Anterior cingulate cortex (tissue), 58 donors: ENCODE measurements around the gene ZNF681.
"Not testable (repeated sequence)": the region's sequence is repeated elsewhere in the genome, so short reads cannot be mapped to it uniquely, and the experiment has no call there.

Source experiments
- DNase-seq, 58 donors: peaks; one replicate each; lab custom pipeline; 2025; lab: John Stamatoyannopoulos, UW

The ZNF681 gene

GRCh38 chr19:23758187-23759074 is at the start of gene ZNF681:
TSS of gene ZNF681 (minus strand) at chr19:23758891. CDS start at chr19:23758749, 142 bp downstream.
- DNase-seq: peak; percentile 19 to 95 (median 85)

DNA sequence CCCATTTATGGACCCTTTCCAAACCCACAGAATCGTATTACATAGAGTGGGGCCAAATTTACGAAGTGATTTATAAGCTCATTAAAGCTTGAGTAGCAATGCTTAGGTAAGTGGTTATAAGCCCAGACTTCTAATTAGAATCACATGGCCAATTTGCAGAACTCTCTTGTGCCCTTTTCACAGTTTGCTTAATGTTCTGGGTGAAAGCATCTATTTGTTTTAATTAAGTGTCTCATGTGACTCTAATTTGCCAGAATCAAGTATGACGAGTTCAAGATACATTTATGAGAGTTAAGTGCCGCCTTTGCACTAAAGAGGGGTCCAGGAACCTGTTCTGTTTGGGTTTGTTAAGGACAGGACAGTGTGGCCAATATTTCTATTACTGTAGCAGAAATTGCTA is 46.0 kb upstream of the ZNF681 start:
- DNase-seq: no peak

- DNase-seq: no peak
Observed at GRCh38 chr19:23802290-23802689, 43.6 kb upstream of the ZNF681 start.

DNA sequence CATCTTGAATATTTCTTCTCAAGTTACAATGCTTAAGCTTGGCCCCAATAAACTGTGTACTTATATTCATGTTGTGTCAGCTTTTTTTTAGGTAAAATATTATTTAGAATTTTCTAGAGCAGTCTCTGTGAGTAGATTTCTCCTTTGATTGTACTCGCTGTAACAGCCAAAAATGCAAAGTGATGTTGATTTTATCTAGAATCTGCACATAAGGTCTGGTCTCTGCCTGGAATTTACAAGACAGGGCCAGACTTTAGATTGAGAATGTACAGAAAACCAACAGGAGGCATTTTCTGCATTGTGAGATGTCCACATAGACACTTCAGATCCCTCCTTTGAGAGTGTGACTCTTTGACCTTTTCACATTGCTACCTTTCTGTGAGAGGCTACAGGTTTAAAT is 43.1 kb upstream of the ZNF681 start:
- DNase-seq: no peak

DNA sequence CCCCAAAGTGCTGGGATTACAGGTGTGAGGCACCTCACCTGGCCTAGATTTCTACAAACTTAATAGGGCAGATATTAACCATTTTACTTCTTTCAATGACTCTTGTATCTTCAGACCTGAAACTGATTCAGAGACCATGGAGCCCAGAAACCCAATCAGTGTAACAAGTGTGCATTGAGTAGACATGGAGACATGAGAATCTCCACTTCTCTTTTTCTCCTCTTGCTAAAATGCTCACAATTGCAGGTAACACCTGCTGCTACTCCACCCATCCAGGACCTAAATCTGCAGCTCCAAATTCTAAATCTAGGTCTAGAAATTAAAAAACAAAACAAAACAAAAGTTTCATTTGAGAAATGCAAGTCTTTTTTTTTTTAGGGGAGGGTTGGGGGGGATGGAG is 42.2 kb upstream of the ZNF681 start:
- DNase-seq: no peak

GRCh38 chr19:23800271-23800670 is 41.6 kb upstream of the ZNF681 start:
- no peak for DNase-seq

DNA sequence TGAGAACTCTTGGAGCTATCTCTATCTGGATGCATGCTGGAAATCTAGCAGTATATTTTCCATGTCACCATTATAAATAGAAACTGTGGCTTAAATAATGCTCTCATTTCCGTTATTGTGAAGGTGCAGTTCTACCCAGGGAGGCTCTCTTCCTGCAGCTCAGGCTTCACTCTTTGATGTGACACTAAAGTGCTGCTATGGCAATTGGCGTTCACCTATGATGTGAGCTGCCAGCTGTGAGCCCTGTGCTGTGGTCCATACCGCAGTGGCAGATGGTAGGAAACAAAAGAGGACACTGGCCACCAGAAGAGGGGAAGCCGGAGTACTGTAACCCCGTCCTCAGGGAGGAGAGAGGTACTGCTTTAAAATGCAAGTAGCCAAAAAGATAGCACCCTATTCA is 40.6 kb upstream of the ZNF681 start:
- DNase-seq: no peak

DNA sequence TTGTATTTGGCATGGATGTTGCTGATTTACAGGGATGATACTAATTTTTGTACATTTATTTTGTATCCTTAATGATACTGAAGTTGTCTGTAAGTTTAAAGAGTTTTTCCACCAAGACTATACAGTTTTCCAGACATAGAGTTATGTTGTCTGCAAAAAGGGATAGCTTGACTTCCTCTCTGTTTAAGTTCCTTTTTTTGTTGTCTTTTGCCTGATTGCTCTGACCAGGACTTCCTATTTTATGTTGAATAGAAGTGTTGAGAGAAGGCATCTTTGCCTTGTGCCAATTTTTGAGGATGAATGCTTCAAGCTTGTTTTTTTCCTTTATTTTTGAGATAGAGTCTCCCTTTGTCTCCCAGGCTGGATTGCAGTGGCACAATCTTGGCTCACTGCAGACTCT is 36.8 kb upstream of the ZNF681 start:
- no peak for DNase-seq

GRCh38 chr19:23792784-23793183 is 34.1 kb upstream of the ZNF681 start:
- no peak for DNase-seq

GRCh38 chr19:23790641-23791488 is 32.2 kb upstream of the ZNF681 start:
- no peak for DNase-seq

DNA sequence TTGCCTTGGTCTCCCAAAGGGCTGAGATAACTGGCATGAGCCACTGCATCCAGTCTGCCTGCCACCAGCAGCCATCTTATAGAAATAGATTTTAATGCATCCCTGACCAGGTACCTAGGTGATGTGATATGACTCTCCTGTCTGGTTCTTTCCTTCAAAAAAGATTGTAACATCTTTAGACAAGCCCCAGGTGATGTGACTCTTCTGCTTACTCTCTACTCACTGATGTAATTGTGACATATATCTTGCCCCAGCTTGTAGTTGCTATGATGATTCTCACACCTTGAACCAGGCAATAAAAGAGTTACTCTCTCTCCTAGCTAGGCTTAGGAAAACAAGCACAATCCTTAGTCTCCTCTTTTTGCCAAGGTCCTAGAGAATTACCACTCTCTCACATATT is 30.6 kb upstream of the ZNF681 start:
- no peak for DNase-seq

DNA sequence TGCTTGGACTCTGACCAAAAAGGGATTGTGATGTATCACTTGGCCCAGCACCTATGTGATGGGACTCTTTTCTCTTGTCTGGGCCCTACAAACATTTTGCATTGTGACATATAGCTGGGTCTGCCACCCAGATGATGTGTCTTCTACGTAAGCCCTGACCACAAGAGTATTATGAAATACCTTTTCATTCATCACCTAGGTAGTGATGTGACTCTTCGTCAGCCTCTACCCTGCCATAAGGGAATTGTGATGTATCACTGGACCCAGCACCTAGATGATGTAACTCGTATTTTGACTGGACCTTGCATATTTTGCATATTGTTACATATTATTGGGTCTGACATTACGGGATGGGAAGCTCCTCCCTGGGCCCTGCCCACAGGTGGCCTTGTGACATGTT is 29.7 kb upstream of the ZNF681 start:
- no peak for DNase-seq

- no peak for DNase-seq
Observed at GRCh38 chr19:23787106-23787505, 28.4 kb upstream of the ZNF681 start.

GRCh38 chr19:23785982-23786381 is 27.3 kb upstream of the ZNF681 start:
- no peak for DNase-seq

GRCh38 chr19:23784274-23784673 is 25.6 kb upstream of the ZNF681 start:
- DNase-seq: no peak

DNA sequence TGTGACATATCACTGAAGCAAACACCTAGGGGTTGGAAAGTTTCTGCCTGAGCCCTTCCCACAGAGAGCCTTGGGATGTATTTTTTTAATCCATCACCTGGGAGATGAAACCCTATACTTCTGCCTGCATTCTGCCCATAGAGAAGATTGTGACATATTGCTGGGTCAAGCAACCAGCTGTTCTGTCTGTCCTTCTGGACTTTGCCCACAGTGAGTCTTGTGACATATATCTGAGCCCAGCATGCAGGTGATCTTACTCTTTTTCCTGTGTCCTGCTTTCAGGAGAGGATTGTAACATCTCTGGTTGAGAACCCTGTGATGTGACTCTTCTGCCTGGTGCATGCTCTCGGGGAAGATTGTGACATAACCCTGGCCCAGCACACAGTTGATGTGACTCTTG is 24.9 kb upstream of the ZNF681 start:
- DNase-seq: no peak

- DNase-seq: no peak
Observed at GRCh38 chr19:23779645-23780044, 21.0 kb upstream of the ZNF681 start.

GRCh38 chr19:23778566-23778965 is 19.9 kb upstream of the ZNF681 start:
- no peak for DNase-seq

- not testable (repeated sequence) for DNase-seq
Observed at GRCh38 chr19:23778036-23778435, 19.3 kb upstream of the ZNF681 start.

- no peak for DNase-seq
Observed at GRCh38 chr19:23777216-23777615, 18.5 kb upstream of the ZNF681 start.

DNA sequence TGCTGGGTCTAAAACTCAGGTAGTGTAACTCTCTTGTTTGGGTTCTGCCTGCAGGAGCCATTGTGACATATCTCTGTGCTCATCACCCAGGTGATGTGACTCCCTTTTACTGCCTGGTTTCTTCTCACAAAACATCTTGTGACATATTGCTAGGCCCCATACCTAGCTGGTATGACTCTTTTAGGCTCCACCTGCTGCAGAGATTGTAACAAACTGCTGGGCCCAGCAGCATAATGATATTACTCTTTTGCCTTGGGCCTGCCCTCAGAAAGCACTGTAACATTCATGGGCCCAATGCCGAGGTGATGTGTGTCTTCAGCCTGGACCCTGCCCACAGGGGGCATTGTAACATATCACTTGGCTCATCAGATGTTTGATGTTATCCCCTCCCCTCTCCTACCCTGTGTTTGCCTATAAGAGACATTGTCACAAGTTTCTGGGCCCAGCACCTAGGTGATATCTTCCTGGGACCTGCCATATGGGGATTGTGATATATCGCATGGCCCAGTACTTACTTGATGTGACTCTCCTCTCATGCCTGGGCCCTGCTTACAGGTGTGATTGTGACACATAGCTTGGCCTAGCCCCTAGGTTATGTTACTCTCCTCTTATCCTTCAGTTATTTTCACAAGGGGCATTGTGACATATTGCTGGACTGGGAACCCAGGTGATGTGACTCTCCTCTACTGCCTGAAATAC is 18.0 kb upstream of the ZNF681 start:
- no peak for DNase-seq
